Panc1 (cell line): ENCODE results near the gene LRRFIP1.

Experiments
- CTCF ChIP-seq: fragments of 450-650 bp; IDR thresholded peaks from 2 replicates; pipeline ENCODE4 v1.5.1; 2017; ENCODE audit warnings: mild to moderate bottlenecking
- POLR2AphosphoS5 ChIP-seq: IDR thresholded peaks from 2 replicates; pipeline ENCODE4 v1.6.1; 2012; ENCODE audit warnings: mild to moderate bottlenecking, low read depth, low read length, moderate library complexity

GRCh38 chr2:237642038-237642734 lies 14.8 kb downstream of the LRRFIP1 start:
- no peak for TF ChIP-seq CTCF
- TF ChIP-seq POLR2AphosphoS5 = no peak
